ENCODE results near the gene ELAVL2.

The ELAVL2 gene

GRCh38 chr9:23798325-23798724 lies 27.7 kb downstream of the ELAVL2 start:
- Mint-ChIP-seq H3K27me3 (ENCODE audit: low read depth) (no peaks in the 10 kb centered on the region), H3K9me3 (peaks cover 3% of the 10 kb centered on the region), H3K4me1 (ENCODE audit: low read depth) (no peaks in the 10 kb centered on the region), H3K27ac (no peak overlapping the region), H3K36me3 (ENCODE audit: low read depth) (no peaks in the 10 kb centered on the region), H3K4me3 (no peak overlapping the region)

- Mint-ChIP-seq H3K4me1 (ENCODE audit: low read depth) (no peaks in the 10 kb centered on the region), H3K36me3 (ENCODE audit: low read depth) (no peaks in the 10 kb centered on the region), H3K27ac (no peak overlapping the region), H3K9me3 (peaks cover 3% of the 10 kb centered on the region), H3K4me3 (no peak overlapping the region), H3K27me3 (ENCODE audit: low read depth) (no peaks in the 10 kb centered on the region)
These were observed 29.8 kb downstream of the ELAVL2 start for GRCh38 chr9:23796209-23796608.

- Mint-ChIP-seq H3K27me3 (ENCODE audit: low read depth) (no peaks in the 10 kb centered on the region), H3K4me1 (ENCODE audit: low read depth) (no peaks in the 10 kb centered on the region), H3K4me3 (no peak overlapping the region), H3K27ac (no peak overlapping the region), H3K9me3 (peaks cover 13% of the 10 kb centered on the region), H3K36me3 (ENCODE audit: low read depth) (no peaks in the 10 kb centered on the region)
These were observed 35.4 kb downstream of the ELAVL2 start for GRCh38 chr9:23790351-23791260.

GRCh38 chr9:23789529-23790254 lies 36.3 kb downstream of the ELAVL2 start:
- Mint-ChIP-seq H3K36me3 (ENCODE audit: low read depth) (no peaks in the 10 kb centered on the region), H3K4me1 (ENCODE audit: low read depth) (no peaks in the 10 kb centered on the region), H3K4me3 (no peak overlapping the region), H3K9me3 (peaks cover 13% of the 10 kb centered on the region), H3K27me3 (ENCODE audit: low read depth) (no peaks in the 10 kb centered on the region), H3K27ac (no peak overlapping the region)

- no peak overlapping the region for H3K27ac Mint-ChIP-seq
- no peak overlapping the region for H3K4me3 Mint-ChIP-seq
- H3K4me1 Mint-ChIP-seq (ENCODE audit: low read depth): no peaks in the 10 kb centered on the region
- H3K9me3 Mint-ChIP-seq: peaks cover 23% of the 10 kb centered on the region
- no peaks in the 10 kb centered on the region for H3K36me3 Mint-ChIP-seq (ENCODE audit: low read depth)
- H3K27me3 Mint-ChIP-seq (ENCODE audit: low read depth): no peaks in the 10 kb centered on the region
These were observed 41.1 kb downstream of the ELAVL2 start for GRCh38 chr9:23784962-23785361.

GRCh38 chr9:23783509-23783908 lies 42.5 kb downstream of the ELAVL2 start:
- peaks cover 15% of the 10 kb centered on the region for H3K9me3 Mint-ChIP-seq
- H3K27me3 Mint-ChIP-seq (ENCODE audit: low read depth): no peaks in the 10 kb centered on the region
- no peak overlapping the region for H3K4me3 Mint-ChIP-seq
- H3K27ac Mint-ChIP-seq: no peak overlapping the region
- no peaks in the 10 kb centered on the region for H3K4me1 Mint-ChIP-seq (ENCODE audit: low read depth)
- H3K36me3 Mint-ChIP-seq (ENCODE audit: low read depth): no peaks in the 10 kb centered on the region

GRCh38 chr9:23779220-23779619 lies 46.8 kb downstream of the ELAVL2 start:
- H3K27me3 Mint-ChIP-seq (ENCODE audit: low read depth): no peaks in the 10 kb centered on the region
- no peaks in the 10 kb centered on the region for H3K4me1 Mint-ChIP-seq (ENCODE audit: low read depth)
- no peak overlapping the region for H3K27ac Mint-ChIP-seq
- H3K36me3 Mint-ChIP-seq (ENCODE audit: low read depth): no peaks in the 10 kb centered on the region
- H3K9me3 Mint-ChIP-seq: peaks cover 18% of the 10 kb centered on the region
- H3K4me3 Mint-ChIP-seq: no peak overlapping the region

- Mint-ChIP-seq H3K36me3 (ENCODE audit: low read depth) (no peaks in the 10 kb centered on the region), H3K9me3 (peaks cover 15% of the 10 kb centered on the region), H3K27ac (no peak overlapping the region), H3K4me3 (no peak overlapping the region), H3K27me3 (ENCODE audit: low read depth) (no peaks in the 10 kb centered on the region), H3K4me1 (ENCODE audit: low read depth) (no peaks in the 10 kb centered on the region)
These were observed 48.7 kb downstream of the ELAVL2 start for GRCh38 chr9:23777328-23777727.

GRCh38 chr9:23775549-23775948 lies 50.5 kb downstream of the ELAVL2 start:
- Mint-ChIP-seq H3K36me3 (ENCODE audit: low read depth) (no peaks in the 10 kb centered on the region), H3K4me1 (ENCODE audit: low read depth) (no peaks in the 10 kb centered on the region), H3K27me3 (ENCODE audit: low read depth) (no peaks in the 10 kb centered on the region), H3K9me3 (peaks cover 14% of the 10 kb centered on the region), H3K4me3 (no peak overlapping the region), H3K27ac (no peak overlapping the region)

GRCh38 chr9:23774266-23774665 lies 51.8 kb downstream of the ELAVL2 start:
- H3K27me3 Mint-ChIP-seq (ENCODE audit: low read depth): no peaks in the 10 kb centered on the region
- no peaks in the 10 kb centered on the region for H3K36me3 Mint-ChIP-seq (ENCODE audit: low read depth)
- H3K4me3 Mint-ChIP-seq: no peak overlapping the region
- H3K27ac Mint-ChIP-seq: no peak overlapping the region
- no peaks in the 10 kb centered on the region for H3K4me1 Mint-ChIP-seq (ENCODE audit: low read depth)
- peaks cover 15% of the 10 kb centered on the region for H3K9me3 Mint-ChIP-seq

- no peaks in the 10 kb centered on the region for H3K36me3 Mint-ChIP-seq (ENCODE audit: low read depth)
- peaks cover 14% of the 10 kb centered on the region for H3K9me3 Mint-ChIP-seq
- no peak overlapping the region for H3K27ac Mint-ChIP-seq
- H3K4me3 Mint-ChIP-seq: no peak overlapping the region
- no peaks in the 10 kb centered on the region for H3K4me1 Mint-ChIP-seq (ENCODE audit: low read depth)
- H3K27me3 Mint-ChIP-seq (ENCODE audit: low read depth): no peaks in the 10 kb centered on the region
These were observed 53.7 kb downstream of the ELAVL2 start for GRCh38 chr9:23772385-23772783.

GRCh38 chr9:23771746-23772384 lies 54.2 kb downstream of the ELAVL2 start:
- peaks cover 14% of the 10 kb centered on the region for H3K9me3 Mint-ChIP-seq
- no peaks in the 10 kb centered on the region for H3K36me3 Mint-ChIP-seq (ENCODE audit: low read depth)
- H3K4me3 Mint-ChIP-seq: no peak overlapping the region
- no peak overlapping the region for H3K27ac Mint-ChIP-seq
- H3K4me1 Mint-ChIP-seq (ENCODE audit: low read depth): no peaks in the 10 kb centered on the region
- no peaks in the 10 kb centered on the region for H3K27me3 Mint-ChIP-seq (ENCODE audit: low read depth)

GRCh38 chr9:23769307-23769935 lies 56.6 kb downstream of the ELAVL2 start:
- H3K4me3 Mint-ChIP-seq: no peak overlapping the region
- H3K27me3 Mint-ChIP-seq (ENCODE audit: low read depth): no peaks in the 10 kb centered on the region
- H3K27ac Mint-ChIP-seq: no peak overlapping the region
- peaks cover 13% of the 10 kb centered on the region for H3K9me3 Mint-ChIP-seq
- H3K4me1 Mint-ChIP-seq (ENCODE audit: low read depth): no peaks in the 10 kb centered on the region
- no peaks in the 10 kb centered on the region for H3K36me3 Mint-ChIP-seq (ENCODE audit: low read depth)

- H3K27me3 Mint-ChIP-seq (ENCODE audit: low read depth): no peaks in the 10 kb centered on the region
- H3K4me3 Mint-ChIP-seq: no peak overlapping the region
- no peaks in the 10 kb centered on the region for H3K36me3 Mint-ChIP-seq (ENCODE audit: low read depth)
- H3K9me3 Mint-ChIP-seq: peaks cover 13% of the 10 kb centered on the region
- no peaks in the 10 kb centered on the region for H3K4me1 Mint-ChIP-seq (ENCODE audit: low read depth)
- H3K27ac Mint-ChIP-seq: no peak overlapping the region
These were observed 57.2 kb downstream of the ELAVL2 start for GRCh38 chr9:23768861-23769260.

Measured in T-helper 1 cell treated with Interleukin-12 subunit alpha and Interleukin-12 subunit beta and Interleukin-4 antibody, amounts not matched to agents 30 μg/mL and 1 μg/mL, for 36 hours (primary cell).